ENCODE measurements around the gene TLR3. TPM values are rescaled to one million over a fixed set of nuclear protein-coding genes. Genes with fewer than 3 reads are reported as not detected.

Gene TLR3
- total RNA-seq, 1 experiment from 2014 or later = 0.57 TPM

GRCh38 chr4:186036976-186037581 is 31.9 kb upstream of the TLR3 start:
- H3K4me1 Mint-ChIP-seq (ENCODE audit: low read depth, unreplicated experiment) = no peaks in the 10 kb centered on the region
- no TSS peak for BruUV-seq (replicated peaks)
- POLR2A ChIA-PET = no interaction called here
- H3K36me3 ChIP-seq (ENCODE audit: control insufficient read depth, insufficient read depth, low read length) = no peaks in the 10 kb centered on the region
- H3K36me3 Mint-ChIP-seq (ENCODE audit: insufficient read depth, unreplicated experiment) = no peaks in the 10 kb centered on the region
- H3K4me3 ChIP-seq (ENCODE audit: low read depth, low read length) = no peak overlapping the region
- H3K9me3 ChIP-seq = peaks cover 6% of the 10 kb centered on the region; the same call in 1 of the 2 replicates
- H3K4me1 ChIP-seq = 0 out of 2 replicates have a peak, but pooled peaks cover 5% of the 10 kb centered on the region
- peaks cover 3% of the 10 kb centered on the region for H3K27me3 Mint-ChIP-seq (ENCODE audit: insufficient read depth, unreplicated experiment)
- CTCF ChIA-PET = interaction anchor here (0.7 to 1.6 kb wide), 6 partner anchors 22 to 1305 kb away, joined by 3 to 6 read pairs (median 5); partner anchors contain the start of gene ANKRD37
- TF ChIP-seq, protein P1, sequence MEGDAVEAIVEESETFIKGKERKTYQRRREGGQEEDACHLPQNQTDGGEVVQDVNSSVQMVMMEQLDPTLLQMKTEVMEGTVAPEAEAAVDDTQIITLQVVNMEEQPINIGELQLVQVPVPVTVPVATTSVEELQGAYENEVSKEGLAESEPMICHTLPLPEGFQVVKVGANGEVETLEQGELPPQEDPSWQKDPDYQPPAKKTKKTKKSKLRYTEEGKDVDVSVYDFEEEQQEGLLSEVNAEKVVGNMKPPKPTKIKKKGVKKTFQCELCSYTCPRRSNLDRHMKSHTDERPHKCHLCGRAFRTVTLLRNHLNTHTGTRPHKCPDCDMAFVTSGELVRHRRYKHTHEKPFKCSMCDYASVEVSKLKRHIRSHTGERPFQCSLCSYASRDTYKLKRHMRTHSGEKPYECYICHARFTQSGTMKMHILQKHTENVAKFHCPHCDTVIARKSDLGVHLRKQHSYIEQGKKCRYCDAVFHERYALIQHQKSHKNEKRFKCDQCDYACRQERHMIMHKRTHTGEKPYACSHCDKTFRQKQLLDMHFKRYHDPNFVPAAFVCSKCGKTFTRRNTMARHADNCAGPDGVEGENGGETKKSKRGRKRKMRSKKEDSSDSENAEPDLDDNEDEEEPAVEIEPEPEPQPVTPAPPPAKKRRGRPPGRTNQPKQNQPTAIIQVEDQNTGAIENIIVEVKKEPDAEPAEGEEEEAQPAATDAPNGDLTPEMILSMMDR (IDR thresholded peaks at IDR 0.05; ENCODE audit: insufficient read depth in 1 of 2, low read depth in 1 of 2, low read length in 1 of 2, severe bottlenecking in 1 of 2, unreplicated experiment in 1 of 2) = no peak
- H3K27me3 ChIP-seq (replicated peaks; ENCODE audit: control insufficient read depth, insufficient read depth, low read length) = no peaks in the 10 kb centered on the region
- no peak for DNase-seq
- no peak overlapping the region for H3K27ac Mint-ChIP-seq (ENCODE audit: unreplicated experiment)
- peaks cover 15% of the 10 kb centered on the region for H3K9me3 Mint-ChIP-seq (ENCODE audit: unreplicated experiment)
- H3K4me3 Mint-ChIP-seq (ENCODE audit: unreplicated experiment) = no peak overlapping the region
- intact Hi-C loops (cut with micrococcal nuclease; ENCODE audit: unreplicated experiment) = loop anchor here (10.0 kb wide), 1 partner anchor 642 kb away; the partner anchor contains the start of genes ANKRD37 and LRP2BP

DNA sequence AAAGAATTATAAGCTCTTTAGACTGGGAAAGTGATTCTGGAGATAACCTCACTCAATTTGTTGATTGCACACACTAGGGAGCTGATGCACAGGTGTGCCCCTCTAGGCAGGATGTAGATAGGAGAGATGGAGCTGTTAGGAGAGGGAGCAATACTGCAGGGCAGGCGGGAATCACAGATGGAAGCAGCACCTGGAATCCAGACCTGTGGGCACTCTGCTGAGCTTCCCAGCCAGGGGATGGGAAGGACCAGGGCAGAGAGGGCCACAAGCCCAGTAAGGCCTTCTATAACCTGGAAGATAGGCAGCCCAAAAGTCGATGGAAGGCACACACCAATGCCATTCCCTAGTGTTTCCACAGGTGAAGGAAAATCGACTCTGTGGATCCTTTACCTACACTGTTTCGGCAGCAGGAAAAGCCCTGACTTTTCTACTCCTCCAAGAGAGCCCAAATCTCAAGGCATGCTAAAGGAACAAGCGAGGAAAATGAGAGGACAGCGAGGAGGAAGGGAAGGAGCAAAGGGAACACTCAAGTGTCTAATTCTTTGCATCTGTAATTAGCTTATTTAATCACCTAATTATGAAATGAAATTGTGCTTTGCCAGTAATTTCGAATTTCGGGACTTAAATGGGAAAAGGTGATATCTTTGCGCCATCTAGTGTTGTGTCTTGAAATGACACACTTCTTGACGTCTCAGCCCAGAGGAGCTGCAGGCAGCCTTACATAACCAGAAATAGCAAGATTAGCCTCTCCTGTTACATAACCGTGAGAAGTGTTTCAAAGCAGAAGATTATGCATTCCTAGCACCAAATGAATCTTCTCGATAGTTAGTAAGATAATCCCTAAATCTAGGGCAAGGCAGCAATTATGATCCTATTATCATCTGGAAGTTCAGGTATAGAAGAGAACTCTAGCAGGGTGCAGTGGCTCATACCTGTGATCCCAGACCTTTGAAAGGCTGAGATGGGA is 31.0 kb upstream of the TLR3 start:
- no peaks in the 10 kb centered on the region for H3K36me3 ChIP-seq (ENCODE audit: control insufficient read depth, insufficient read depth, low read length)
- H3K27me3 ChIP-seq (replicated peaks; ENCODE audit: control insufficient read depth, insufficient read depth, low read length) = no peaks in the 10 kb centered on the region
- Mint-ChIP-seq H3K36me3 (ENCODE audit: insufficient read depth, unreplicated experiment) (no peaks in the 10 kb centered on the region), H3K9me3 (ENCODE audit: unreplicated experiment) (peaks cover 15% of the 10 kb centered on the region), H3K27me3 (ENCODE audit: insufficient read depth, unreplicated experiment) (peaks cover 3% of the 10 kb centered on the region), H3K27ac (ENCODE audit: unreplicated experiment) (no peak overlapping the region), H3K4me3 (ENCODE audit: unreplicated experiment) (no peak overlapping the region), H3K4me1 (ENCODE audit: low read depth, unreplicated experiment) (no peaks in the 10 kb centered on the region)
- no peak overlapping the region for H3K4me3 ChIP-seq (ENCODE audit: low read depth, low read length)
- ChIA-PET POLR2A (no interaction called here), CTCF (interaction anchor here (0.6 to 1.7 kb wide), 18 partner anchors 17 to 1306 kb away, joined by 3 to 9 read pairs (median 5); partner anchors contain the start of genes ANKRD37, SORBS2 and TLR3)
- peaks cover 6% of the 10 kb centered on the region; the same call in 1 of the 2 replicates for H3K9me3 ChIP-seq
- intact Hi-C loops (cut with micrococcal nuclease; ENCODE audit: unreplicated experiment) = loop anchor here (1.0 to 10.0 kb wide), 4 partner anchors 398 to 643 kb away; partner anchors contain the start of genes ANKRD37, CCDC110 and LRP2BP
- BruUV-seq (replicated peaks) = no TSS peak
- TF ChIP-seq, protein P1 (IDR thresholded peaks at IDR 0.05; ENCODE audit: insufficient read depth in 1 of 2, low read depth in 1 of 2, low read length in 1 of 2, severe bottlenecking in 1 of 2, unreplicated experiment in 1 of 2) = peak; percentile 47 to 62
- peak in 1 of 2 experiments; percentile 61 for DNase-seq
- H3K4me1 ChIP-seq = 0 out of 2 replicates have a peak, but pooled peaks cover 5% of the 10 kb centered on the region

GRCh38 chr4:186039697-186040096 is 29.3 kb upstream of the TLR3 start:
- ChIA-PET POLR2A (no interaction called here), CTCF (interaction anchor here (0.7 kb wide), 1 partner anchor 18 kb away, joined by 3 read pairs; no protein-coding TSS in a partner anchor)
- Histone ChIP-seq H3K4me3 (ENCODE audit: low read depth, low read length) (no peak overlapping the region), H3K27me3 (replicated peaks; ENCODE audit: control insufficient read depth, insufficient read depth, low read length) (no peaks in the 10 kb centered on the region), H3K36me3 (ENCODE audit: control insufficient read depth, insufficient read depth, low read length) (no peaks in the 10 kb centered on the region), H3K9me3 (peaks cover 6% of the 10 kb centered on the region; the same call in 1 of the 2 replicates), H3K4me1 (0 out of 2 replicates have a peak, but pooled peaks cover 5% of the 10 kb centered on the region)
- H3K27me3 Mint-ChIP-seq (ENCODE audit: insufficient read depth, unreplicated experiment) = peaks cover 3% of the 10 kb centered on the region
- intact Hi-C loops (cut with micrococcal nuclease; ENCODE audit: unreplicated experiment) = loop anchor here (2.0 to 10.0 kb wide), 2 partner anchors 443 to 645 kb away; partner anchors contain the start of genes ANKRD37 and LRP2BP
- no peak overlapping the region for H3K27ac Mint-ChIP-seq (ENCODE audit: unreplicated experiment)
- peaks cover 15% of the 10 kb centered on the region for H3K9me3 Mint-ChIP-seq (ENCODE audit: unreplicated experiment)
- H3K4me1 Mint-ChIP-seq (ENCODE audit: low read depth, unreplicated experiment) = no peaks in the 10 kb centered on the region
- no peak for DNase-seq
- no peak overlapping the region for H3K4me3 Mint-ChIP-seq (ENCODE audit: unreplicated experiment)
- TF ChIP-seq, protein P1 (IDR thresholded peaks at IDR 0.05; ENCODE audit: insufficient read depth in 1 of 2, low read depth in 1 of 2, low read length in 1 of 2, severe bottlenecking in 1 of 2, unreplicated experiment in 1 of 2) = no peak
- BruUV-seq (replicated peaks) = no TSS peak
- H3K36me3 Mint-ChIP-seq (ENCODE audit: insufficient read depth, unreplicated experiment) = no peaks in the 10 kb centered on the region

Data from Caco-2 (cell line).